Naive thymus-derived CD4-positive, alpha-beta T cell (primary cell): Measurements from ENCODE around the gene ALKBH6. TPM values are rescaled to one million over a fixed set of nuclear protein-coding genes. Genes with fewer than 3 reads are reported as not detected.

ENCODE experiments used
- ATAC-seq: fragments of 150-1000 bp; cut with Tn5 transposase; 2 replicates; pipeline ENCODE4 v1.10.0; 2021; ENCODE audit warnings: mild to moderate bottlenecking, moderate library complexity
- CTCF ChIA-PET: fragments of 350-600 bp; sonication (Branson Sonifier 250); formaldehyde crosslinking; loops from one replicate; lab custom pipeline; 2021; ENCODE audit warnings: antibody characterized with exemption; lab: Charles Lee
- POLR2A ChIA-PET: fragments of 350-600 bp; sonication (Branson Sonifier 250); formaldehyde crosslinking; loops from one replicate; lab custom pipeline; 2021; ENCODE audit warnings: antibody characterized with exemption, inconsistent platforms; lab: Charles Lee
- DNase-seq, 9 donors: peaks; one replicate each; pipeline versions ENCODE4 v3.0.0 to v3.0.0-alpha.2; 2020 to 2022; ENCODE audit warnings: mixed read lengths in 1 of 9
- H3K27ac ChIP-seq: one replicate; pipeline ENCODE4 v1.7.0; 2013; ENCODE audit warnings: mild to moderate bottlenecking, low read depth, low read length, moderate library complexity
- H3K27me3 ChIP-seq, 2 donors: one replicate each; pipeline ENCODE4 v1.7.0; 2013; ENCODE audit warnings: low read length in 2 of 2, mild to moderate bottlenecking in 2 of 2, moderate library complexity in 2 of 2; ENCODE audit not compliant: control insufficient read depth in 2 of 2, insufficient read depth in 2 of 2
- H3K36me3 ChIP-seq, 3 experiments: 1 replicate in 2 of 3; 2 replicates in 1 of 3; pipeline ENCODE4 v1.7.0; 2013; ENCODE audit warnings: low read length in 3 of 3, mild to moderate bottlenecking in 3 of 3, moderate library complexity in 1 of 3; ENCODE audit not compliant: insufficient read depth in 3 of 3, control insufficient read depth in 2 of 3
- H3K4me1 ChIP-seq, 2 donors: one replicate each; pipeline ENCODE4 v1.7.0; 2013; ENCODE audit warnings: low read length in 2 of 2, mild to moderate bottlenecking in 2 of 2, moderate library complexity in 1 of 2; ENCODE audit not compliant: control insufficient read depth in 2 of 2, insufficient read depth in 2 of 2
- H3K4me3 ChIP-seq: 2 replicates; pipeline ENCODE4 v1.7.0; 2013; ENCODE audit warnings: mild to moderate bottlenecking, low read length
- H3K9me3 ChIP-seq, 3 experiments: 1 replicate in 2 of 3; 2 replicates in 1 of 3; pipeline ENCODE4 v1.7.0; 2013; ENCODE audit warnings: low read length in 3 of 3; ENCODE audit not compliant: control insufficient read depth in 2 of 3
- H3K27ac Mint-ChIP-seq, 9 donors: one replicate each; pipeline ENCODE4 v1.8.0; 2020 to 2022; ENCODE audit warnings: mixed read lengths in 9 of 9, mild to moderate bottlenecking in 8 of 9, moderate library complexity in 5 of 9, inconsistent platforms in 2 of 9
- H3K27me3 Mint-ChIP-seq, 5 donors: one replicate each; pipeline ENCODE4 v1.8.0; 2021 to 2022; ENCODE audit warnings: mixed read lengths in 5 of 5, mild to moderate bottlenecking in 1 of 5
- H3K36me3 Mint-ChIP-seq, 5 donors: one replicate each; pipeline ENCODE4 v1.8.0; 2020 to 2022; ENCODE audit warnings: mixed read lengths in 5 of 5, mild to moderate bottlenecking in 3 of 5, inconsistent platforms in 1 of 5
- H3K4me1 Mint-ChIP-seq, 7 donors: one replicate each; pipeline ENCODE4 v1.8.0; 2020 to 2022; ENCODE audit warnings: mixed read lengths in 7 of 7, mild to moderate bottlenecking in 3 of 7, inconsistent platforms in 1 of 7
- H3K4me3 Mint-ChIP-seq, 10 donors: one replicate each; pipeline ENCODE4 v1.8.0; 2020 to 2022; ENCODE audit warnings: mild to moderate bottlenecking in 10 of 10, mixed read lengths in 10 of 10, moderate library complexity in 6 of 10, inconsistent platforms in 2 of 10
- H3K9me3 Mint-ChIP-seq, 11 donors: one replicate each; pipeline ENCODE4 v1.8.0; 2020 to 2022; ENCODE audit warnings: mixed read lengths in 11 of 11, mild to moderate bottlenecking in 4 of 11, inconsistent platforms in 1 of 11, moderate library complexity in 1 of 11
- intact Hi-C, 2 donors: fragments of 100-400 bp; cut with micrococcal nuclease; formaldehyde crosslinking; loops; one replicate each; pipeline ENCODE4 v1.15.1; 2023
- polyA plus RNA-seq, 2 donors: library from polyadenylated mRNA; unstranded; fragments of 300-500 nt; fragmentation: Illumina TruSeq; gene quantifications; one replicate each; pipeline ENCODE4 v1.2.3, GENCODE V29; 2021
- total RNA-seq, 6 experiments: library from RNA in 5 of 6; stranded (reverse) in 5 of 6; gene quantifications; 1 replicate in 5 of 6; 2 replicates in 1 of 6; pipeline ENCODE4 v1.2.3 and lab custom pipeline; 2021 to 2026

ALKBH6 gene
- total and polyA plus RNA-seq, 7 experiments from 2014 or later = 19.1 to 60.6 (median 44.5) TPM

DNA sequence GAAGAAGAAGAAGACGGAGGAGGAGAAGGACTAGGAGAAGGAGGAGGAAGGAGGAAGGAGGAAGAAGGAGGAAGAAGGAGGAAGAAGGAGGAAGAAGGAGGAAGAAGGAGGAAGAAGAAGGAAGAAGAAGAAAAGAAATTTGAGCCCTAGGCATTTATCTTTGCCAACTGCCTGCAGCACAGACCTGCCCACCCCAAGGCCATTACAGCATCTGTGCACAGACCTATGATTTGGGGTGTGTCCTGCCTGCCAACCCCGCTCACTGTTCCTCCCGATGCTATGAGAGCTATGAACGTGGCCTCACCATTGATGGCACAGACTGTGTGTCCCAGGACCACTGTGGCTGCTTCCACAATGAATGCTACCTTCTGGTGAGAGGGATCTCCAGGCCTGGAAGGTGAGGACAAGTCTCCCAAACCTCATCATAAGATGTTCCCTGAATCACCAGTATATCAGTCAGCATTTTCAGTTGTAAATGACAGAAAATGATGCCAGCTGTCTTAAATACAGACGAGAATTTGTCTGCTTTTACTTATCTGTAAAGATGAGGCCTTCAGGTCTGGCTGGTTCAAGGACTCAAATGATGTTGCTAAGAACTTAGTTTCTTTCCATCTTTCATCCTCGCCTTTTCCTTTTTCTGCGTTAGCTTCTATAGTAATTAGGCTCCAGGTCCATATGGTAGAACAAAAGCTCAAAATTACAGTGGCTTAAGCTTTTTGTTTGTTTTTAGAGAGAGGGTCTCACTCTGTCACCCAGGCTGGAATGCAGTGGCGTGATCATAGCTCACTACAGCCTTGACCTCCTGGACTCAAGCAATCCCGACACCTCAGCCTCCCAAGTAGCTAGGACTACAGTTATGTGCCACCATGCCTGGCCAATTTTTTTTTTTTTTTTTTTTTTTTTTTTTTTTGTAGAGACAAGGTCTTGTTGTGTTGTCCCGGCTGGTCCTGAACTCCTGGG is 23.0 kb downstream of the ALKBH6 start:
- no peaks in the 10 kb centered on the region for H3K27me3 ChIP-seq
- Mint-ChIP-seq H3K4me3 (peak overlapping the region in 1 of 10 donors; percentile 17), H3K9me3 (peaks cover 0 to 4% (median 0%) of the 10 kb centered on the region in 11 donors), H3K36me3 (no peaks in the 10 kb centered on the region), H3K27ac (peak overlapping the region in 1 of 9 donors; percentile 62), H3K4me1 (peaks cover 10 to 24% (median 17%) of the 10 kb centered on the region in 7 donors), H3K27me3 (peaks cover under 1 to 25% (median 13%) of the 10 kb centered on the region in 5 donors)
- ATAC-seq = no peak
- H3K4me3 ChIP-seq = no peak overlapping the region
- H3K4me1 ChIP-seq = peaks cover 4 to 5% of the 10 kb centered on the region in 2 donors
- no peak for DNase-seq
- CTCF ChIA-PET = no interaction called here
- POLR2A ChIA-PET = interaction anchor here (0.6 to 1.2 kb wide), 4 partner anchors 11 to 41 kb away, joined by 3 to 4 read pairs (median 3); partner anchors contain the start of gene ALKBH6
- no peaks in the 10 kb centered on the region for H3K9me3 ChIP-seq
- H3K27ac ChIP-seq = no peak overlapping the region
- no peaks in the 10 kb centered on the region for H3K36me3 ChIP-seq
- intact Hi-C loops = no loop called here

DNA sequence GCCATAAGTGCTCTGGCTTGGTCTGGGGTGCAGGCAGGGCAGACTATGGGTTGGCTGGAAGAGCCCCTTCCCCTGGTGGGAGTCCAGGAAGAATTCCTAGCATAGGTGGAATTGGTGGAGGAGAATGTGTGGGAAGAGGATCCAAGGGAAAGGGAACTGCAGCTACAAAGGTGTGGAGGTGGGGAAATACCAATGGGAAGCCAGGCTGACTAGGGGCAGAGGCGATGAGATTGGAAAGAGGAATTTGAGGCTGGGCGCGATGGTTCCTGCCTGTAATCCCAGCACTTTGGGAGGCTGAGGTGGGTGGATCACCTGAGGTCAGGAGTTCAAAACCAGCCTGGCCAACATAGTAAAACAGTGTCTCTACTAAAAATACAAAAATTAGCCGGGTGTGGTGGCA is 23.9 kb downstream of the ALKBH6 start:
- H3K9me3 Mint-ChIP-seq = peaks cover 0 to 4% (median 0%) of the 10 kb centered on the region in 11 donors
- ChIA-PET POLR2A (interaction anchor here (0.6 to 1.1 kb wide), 3 partner anchors 10 to 60 kb away, joined by 3 to 8 read pairs (median 3); partner anchors contain the start of gene ALKBH6), CTCF (no interaction called here)
- no peaks in the 10 kb centered on the region for H3K9me3 ChIP-seq
- H3K27me3 ChIP-seq = peaks cover 0 to 2% of the 10 kb centered on the region in 2 donors
- ATAC-seq (no peak), DNase-seq (no peak)
- no peak overlapping the region for H3K27ac Mint-ChIP-seq
- intact Hi-C loops = no loop called here
- no peak overlapping the region for H3K27ac ChIP-seq
- H3K4me3 ChIP-seq = no peak overlapping the region
- peaks cover 0 to 7% (median 0%) of the 10 kb centered on the region in 5 donors for H3K36me3 Mint-ChIP-seq
- peaks cover 10 to 34% (median 22%) of the 10 kb centered on the region in 5 donors for H3K27me3 Mint-ChIP-seq
- H3K4me3 Mint-ChIP-seq = no peak overlapping the region
- H3K4me1 ChIP-seq = no peaks in the 10 kb centered on the region
- peaks cover 6 to 18% (median 11%) of the 10 kb centered on the region in 7 donors for H3K4me1 Mint-ChIP-seq
- no peaks in the 10 kb centered on the region for H3K36me3 ChIP-seq

DNA sequence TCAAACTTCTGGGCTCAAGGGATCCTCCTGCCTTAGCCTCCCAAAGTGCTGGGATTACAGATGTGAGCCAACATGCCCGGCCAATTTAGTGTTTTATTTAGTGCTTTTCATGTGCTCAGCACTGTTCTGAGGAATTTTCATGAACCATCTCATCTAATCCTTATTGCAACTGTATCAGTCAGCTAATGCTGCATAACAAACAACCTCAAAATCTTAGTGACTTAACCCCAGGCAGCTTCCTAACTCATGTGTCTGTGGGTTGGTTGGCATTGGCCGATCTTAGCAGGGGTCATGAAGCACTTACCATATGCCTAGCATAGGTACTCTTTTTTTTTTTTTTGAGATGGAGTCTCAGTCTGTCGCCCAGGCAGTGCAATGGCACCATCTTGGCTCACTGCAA is 25.2 kb downstream of the ALKBH6 start:
- Mint-ChIP-seq H3K9me3 (peaks cover 0 to 4% (median 0%) of the 10 kb centered on the region in 11 donors), H3K4me3 (no peak overlapping the region), H3K27ac (no peak overlapping the region), H3K27me3 (peaks cover 23 to 46% (median 32%) of the 10 kb centered on the region in 5 donors), H3K36me3 (peaks cover 0 to 8% (median 0%) of the 10 kb centered on the region in 5 donors), H3K4me1 (peaks cover 0 to 8% (median 7%) of the 10 kb centered on the region in 7 donors)
- no peak for ATAC-seq
- H3K4me1 ChIP-seq = no peaks in the 10 kb centered on the region
- H3K36me3 ChIP-seq = no peaks in the 10 kb centered on the region
- no peak overlapping the region for H3K27ac ChIP-seq
- no peaks in the 10 kb centered on the region for H3K9me3 ChIP-seq
- H3K4me3 ChIP-seq = no peak overlapping the region
- no peak for DNase-seq
- ChIA-PET POLR2A (no interaction called here), CTCF (interaction anchor here (0.6 to 0.7 kb wide), 2 partner anchors 15 to 43 kb away, joined by 3 to 6 read pairs; no protein-coding TSS in a partner anchor)
- intact Hi-C loops = no loop called here
- H3K27me3 ChIP-seq = peaks cover 0 to 4% of the 10 kb centered on the region in 2 donors

DNA sequence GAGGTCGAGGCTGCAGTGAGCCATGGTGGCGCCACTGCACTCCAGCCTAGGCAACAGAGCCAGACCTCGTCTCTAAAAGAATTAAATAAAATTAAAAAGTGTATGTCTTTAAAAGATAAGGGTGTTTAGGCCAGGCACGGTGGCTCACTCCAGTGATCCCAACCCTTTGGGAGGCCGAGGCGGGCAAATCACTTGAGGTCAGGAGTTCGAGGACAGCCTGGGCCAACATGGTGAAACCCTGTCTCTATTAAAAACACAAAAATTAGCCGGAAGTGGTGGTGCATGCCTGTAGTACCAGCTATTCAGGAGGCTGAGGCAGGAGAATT is 26.5 kb downstream of the ALKBH6 start:
- peaks cover 0 to 4% of the 10 kb centered on the region in 2 donors for H3K27me3 ChIP-seq
- no peaks in the 10 kb centered on the region for H3K9me3 ChIP-seq
- no peak overlapping the region for H3K27ac ChIP-seq
- Mint-ChIP-seq H3K27me3 (peaks cover 33 to 50% (median 40%) of the 10 kb centered on the region in 5 donors), H3K4me3 (peak overlapping the region in 8 of 10 donors; percentile 18 to 85 (median 70)), H3K4me1 (peaks cover 0 to 8% (median 7%) of the 10 kb centered on the region in 7 donors), H3K9me3 (peaks cover 0 to 6% (median 0%) of the 10 kb centered on the region in 11 donors), H3K27ac (no peak overlapping the region), H3K36me3 (peaks cover 0 to 8% (median 0%) of the 10 kb centered on the region in 5 donors)
- no peaks in the 10 kb centered on the region for H3K4me1 ChIP-seq
- intact Hi-C loops = no loop called here
- ChIA-PET POLR2A (no interaction called here), CTCF (no interaction called here)
- no peak overlapping the region for H3K4me3 ChIP-seq
- H3K36me3 ChIP-seq = no peaks in the 10 kb centered on the region
- no peak for ATAC-seq
- DNase-seq = no peak

DNA sequence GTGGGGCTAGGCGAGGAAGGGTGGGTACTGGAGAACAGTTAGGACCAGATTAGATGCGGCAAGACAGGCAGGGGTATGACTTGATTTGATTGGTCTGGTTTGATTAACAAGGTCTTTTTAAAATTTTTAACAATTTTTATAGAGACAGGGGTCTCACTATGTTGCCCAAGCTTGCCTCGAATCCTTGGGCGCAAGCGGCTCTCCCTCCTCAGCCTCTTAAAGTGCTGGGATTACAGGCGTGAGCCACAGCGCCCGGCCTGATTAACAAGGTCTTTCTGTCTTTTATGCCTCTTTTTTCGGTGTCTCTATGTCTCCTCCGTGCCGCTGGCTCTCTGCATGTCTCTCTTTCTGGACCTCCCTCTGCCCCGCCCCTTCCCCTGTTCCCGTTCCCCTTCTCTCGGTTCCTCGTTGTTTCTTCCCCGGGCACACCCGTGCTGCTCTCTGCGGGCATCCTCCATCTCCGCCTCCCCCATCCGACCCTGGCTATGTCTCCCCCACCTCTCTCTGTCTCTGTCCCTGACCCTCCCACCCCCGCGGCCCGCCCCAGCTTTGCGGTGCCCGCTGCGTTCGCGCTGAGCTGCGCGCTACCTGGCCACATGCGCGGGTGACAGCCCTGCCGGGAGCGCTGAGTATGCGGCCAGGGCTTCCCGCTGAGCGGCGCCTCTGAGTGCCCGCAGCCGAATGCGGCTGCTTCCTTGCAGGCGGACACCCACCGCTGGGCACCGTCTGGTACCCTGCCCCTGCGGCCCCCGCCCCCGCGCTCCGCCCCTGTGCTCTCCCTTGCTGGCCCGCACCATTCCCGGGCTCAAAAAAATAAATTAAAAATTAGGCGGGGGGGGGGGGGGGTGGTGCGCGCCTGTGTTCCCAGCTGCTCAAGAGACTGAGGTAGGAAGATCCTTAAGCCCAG is 27.1 kb downstream of the ALKBH6 start:
- intact Hi-C loops = no loop called here
- POLR2A ChIA-PET = no interaction called here
- Histone ChIP-seq H3K27ac (no peak overlapping the region), H3K27me3 (peaks cover 0 to 4% of the 10 kb centered on the region in 2 donors), H3K36me3 (no peaks in the 10 kb centered on the region), H3K4me3 (peak overlapping the region; percentile 33), H3K9me3 (no peaks in the 10 kb centered on the region), H3K4me1 (no peaks in the 10 kb centered on the region)
- DNase-seq = peak in 1 of 9 donors; percentile 29
- no peak overlapping the region for H3K27ac Mint-ChIP-seq
- CTCF ChIA-PET = no interaction called here
- H3K27me3 Mint-ChIP-seq = peaks cover 33 to 54% (median 40%) of the 10 kb centered on the region in 5 donors
- ATAC-seq = peak; percentile 77
- H3K9me3 Mint-ChIP-seq = peaks cover 0 to 6% (median 0%) of the 10 kb centered on the region in 11 donors
- H3K4me3 Mint-ChIP-seq = peak overlapping the region; percentile 66 to 87 (median 82)
- peaks cover 0 to 8% (median 0%) of the 10 kb centered on the region in 5 donors for H3K36me3 Mint-ChIP-seq
- H3K4me1 Mint-ChIP-seq = peaks cover 0 to 8% (median 7%) of the 10 kb centered on the region in 7 donors

DNA sequence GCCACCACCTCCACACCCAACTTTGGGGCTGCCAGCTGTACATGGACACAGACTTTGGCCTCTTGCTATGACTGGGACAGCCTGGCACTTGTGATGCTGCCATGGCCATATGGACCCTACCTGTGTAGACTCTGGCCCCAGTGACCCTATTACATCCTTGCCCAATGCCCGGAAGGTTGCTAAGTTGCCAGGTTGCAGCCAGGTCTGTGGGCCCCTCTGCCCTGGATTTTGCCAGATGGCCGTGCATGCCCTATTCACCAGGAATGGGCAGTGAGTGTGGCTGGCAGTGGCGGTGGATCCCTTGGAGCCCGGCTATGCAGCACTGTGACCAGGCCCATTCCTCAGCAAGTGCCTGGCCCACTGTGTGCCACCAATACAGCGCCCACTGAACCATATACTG is 27.9 kb downstream of the ALKBH6 start:
- H3K9me3 ChIP-seq = no peaks in the 10 kb centered on the region
- ChIA-PET CTCF (no interaction called here), POLR2A (no interaction called here)
- DNase-seq (no peak), ATAC-seq (no peak)
- no peak overlapping the region for H3K27ac Mint-ChIP-seq
- H3K4me1 ChIP-seq = no peaks in the 10 kb centered on the region
- peaks cover 35 to 54% (median 40%) of the 10 kb centered on the region in 5 donors for H3K27me3 Mint-ChIP-seq
- peaks cover 0 to 6% (median 0%) of the 10 kb centered on the region in 11 donors for H3K9me3 Mint-ChIP-seq
- no peak overlapping the region for H3K4me3 ChIP-seq
- peaks cover 0 to 8% (median 7%) of the 10 kb centered on the region in 7 donors for H3K4me1 Mint-ChIP-seq
- H3K27me3 ChIP-seq = peaks cover 0 to 4% of the 10 kb centered on the region in 2 donors
- H3K36me3 ChIP-seq = no peaks in the 10 kb centered on the region
- intact Hi-C loops = no loop called here
- H3K36me3 Mint-ChIP-seq = peaks cover 0 to 8% (median 0%) of the 10 kb centered on the region in 5 donors
- peak overlapping the region in 7 of 10 donors; percentile 57 to 85 (median 77) for H3K4me3 Mint-ChIP-seq
- H3K27ac ChIP-seq = no peak overlapping the region
